Measurements from ENCODE around the gene GID4.

DNA sequence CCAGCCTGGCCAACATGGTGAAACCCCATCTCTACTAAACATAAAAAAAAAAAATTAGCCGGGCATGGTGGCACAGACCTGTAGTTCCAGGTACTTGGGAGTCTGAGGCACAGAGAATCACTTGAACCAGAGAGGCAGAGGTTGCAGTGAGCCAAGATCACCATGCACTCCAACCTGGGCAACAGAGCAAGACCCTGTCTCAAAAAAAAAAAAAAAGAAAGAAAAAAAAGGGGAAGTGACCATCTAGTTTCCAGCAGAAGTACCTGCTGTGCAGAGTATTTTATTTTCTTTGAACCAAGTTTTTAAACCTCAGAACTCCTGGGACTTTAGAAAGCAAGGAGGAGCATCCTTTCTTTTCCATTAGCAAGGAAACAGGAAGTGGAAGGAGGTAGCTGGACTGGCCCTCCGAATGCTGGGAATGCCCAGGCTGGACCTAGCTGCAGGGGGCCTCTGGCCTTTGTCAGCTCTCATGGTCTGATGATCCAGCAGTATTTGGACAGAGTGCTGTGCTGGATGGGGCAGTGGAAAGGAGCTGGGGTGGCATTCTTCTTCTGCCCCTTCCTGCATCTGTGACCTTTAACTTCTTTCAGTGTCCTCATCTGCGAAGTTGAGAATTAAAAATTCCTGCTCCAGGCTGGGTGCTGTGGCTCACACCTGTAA, 6.6 kb downstream of the GID4 start:
- TF ChIP-seq NFRKB (IDR thresholded peaks at IDR 0.05) (no peak), SUZ12 (IDR thresholded peaks at IDR 0.05) (no peak), FOXA1 (IDR thresholded peaks at IDR 0.05) (no peak), FOXM1 (IDR thresholded peaks at IDR 0.05; ENCODE audit: borderline replicate concordance) (no peak), TARDBP (IDR thresholded peaks at IDR 0.05) (no peak), SP1 (IDR thresholded peaks at IDR 0.05) (no peak), ELF4 (IDR thresholded peaks at IDR 0.05) (no peak), HDGF (IDR thresholded peaks at IDR 0.05; ENCODE audit: borderline replicate concordance) (no peak), ZNF384 (IDR thresholded peaks at IDR 0.05) (no peak), L3MBTL2 (conservative IDR thresholded peaks at IDR 0.05) (no peak), FOXK2 (IDR thresholded peaks at IDR 0.05) (no peak)
- TF ChIP-seq, protein P1, sequence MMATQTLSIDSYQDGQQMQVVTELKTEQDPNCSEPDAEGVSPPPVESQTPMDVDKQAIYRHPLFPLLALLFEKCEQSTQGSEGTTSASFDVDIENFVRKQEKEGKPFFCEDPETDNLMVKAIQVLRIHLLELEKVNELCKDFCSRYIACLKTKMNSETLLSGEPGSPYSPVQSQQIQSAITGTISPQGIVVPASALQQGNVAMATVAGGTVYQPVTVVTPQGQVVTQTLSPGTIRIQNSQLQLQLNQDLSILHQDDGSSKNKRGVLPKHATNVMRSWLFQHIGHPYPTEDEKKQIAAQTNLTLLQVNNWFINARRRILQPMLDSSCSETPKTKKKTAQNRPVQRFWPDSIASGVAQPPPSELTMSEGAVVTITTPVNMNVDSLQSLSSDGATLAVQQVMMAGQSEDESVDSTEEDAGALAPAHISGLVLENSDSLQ (IDR thresholded peaks at IDR 0.05), result no peak

All from HEK293T (cell line).